Cortex of kidney (tissue), 1 donor: ENCODE measurements around the gene ICA1L.
"Not testable (repeated sequence)": the region's sequence is repeated elsewhere in the genome, so short reads cannot be mapped to it uniquely, and the experiment has no call there.

Source experiments
- DNase-seq: peaks from one replicate; lab custom pipeline; 2025; lab: John Stamatoyannopoulos, UW

The ICA1L gene

GRCh38 chr2:202847693-202848524 lies 23.7 kb downstream of the ICA1L start:
- no peak for DNase-seq

GRCh38 chr2:202844656-202845055 lies 26.9 kb downstream of the ICA1L start:
- DNase-seq = no peak

GRCh38 chr2:202842690-202843089 lies 28.9 kb downstream of the ICA1L start:
- DNase-seq = no peak

GRCh38 chr2:202841090-202841867 lies 30.3 kb downstream of the ICA1L start:
- DNase-seq = no peak

- DNase-seq = no peak
Measured at GRCh38 chr2:202831242-202832220, 40.0 kb downstream of the ICA1L start.

- DNase-seq = no peak
Measured at GRCh38 chr2:202824901-202825300, 46.7 kb downstream of the ICA1L start.

- no peak for DNase-seq
Measured at GRCh38 chr2:202822411-202822810, 49.2 kb downstream of the ICA1L start.

GRCh38 chr2:202821206-202822160 lies 50.1 kb downstream of the ICA1L start:
- DNase-seq = no peak

- no peak for DNase-seq
Measured at GRCh38 chr2:202818321-202818720, 53.2 kb downstream of the ICA1L start.

- DNase-seq = no peak
Measured at GRCh38 chr2:202817771-202818170, 53.8 kb downstream of the ICA1L start.

- no peak for DNase-seq
Measured at GRCh38 chr2:202815548-202816360, 55.8 kb downstream of the ICA1L start.

- no peak for DNase-seq
Measured at GRCh38 chr2:202814226-202814625, 57.3 kb downstream of the ICA1L start.

- DNase-seq = no peak
Measured at GRCh38 chr2:202813387-202813786, 58.2 kb downstream of the ICA1L start.

- no peak for DNase-seq
Measured at GRCh38 chr2:202808754-202809153, 62.8 kb downstream of the ICA1L start.

- not testable (repeated sequence) for DNase-seq
Measured at GRCh38 chr2:202807431-202808138, 64.0 kb downstream of the ICA1L start.

- DNase-seq = not testable (repeated sequence)
Measured at GRCh38 chr2:202805911-202806310, 65.7 kb downstream of the ICA1L start.

- no peak for DNase-seq
Measured at GRCh38 chr2:202797944-202798343, 73.6 kb downstream of the ICA1L start.

- no peak for DNase-seq
Measured at GRCh38 chr2:202790676-202791075, 80.9 kb downstream of the ICA1L start.

GRCh38 chr2:202786842-202787241 lies 84.7 kb downstream of the ICA1L start:
- no peak for DNase-seq
